GM23338 (cell line): Measurements from ENCODE around the gene VSIR. TPM values are rescaled to one million over a fixed set of nuclear protein-coding genes. Genes with fewer than 3 reads are reported as not detected.

Source experiments
- ATAC-seq: fragments of 200-7000 bp; cut with Tn5 transposase; 3 replicates; pipeline ENCODE4 v1.9.1; 2020
- DNase-seq: peaks from one replicate; pipeline ENCODE4 v3.0.0-alpha.2; 2015; ENCODE audit warnings: low spot score
- H2AFZ ChIP-seq: fragments of 200-600 bp; sonication (generic); 2 replicates; pipeline ENCODE4 v1.8.0; 2016; ENCODE audit warnings: antibody characterized with exemption, mild to moderate bottlenecking, moderate library complexity
- H3F3A ChIP-seq: fragments of 200-600 bp; sonication (generic); replicated peaks from 2 replicates; pipeline ENCODE4 v1.8.0; 2017; ENCODE audit warnings: antibody characterized with exemption, mixed run types, low read depth
- H3K27ac ChIP-seq: fragments of 200-600 bp; sonication (generic); 2 replicates; pipeline ENCODE4 v1.6.1; 2016; ENCODE audit warnings: low read depth
- H3K27me3 ChIP-seq: fragments of 200-600 bp; sonication (generic); 2 replicates; pipeline ENCODE4 v1.8.0; 2016; ENCODE audit warnings: mild to moderate bottlenecking, mixed run types, moderate library complexity; ENCODE audit not compliant: insufficient read depth
- H3K36me3 ChIP-seq: fragments of 200-600 bp; sonication (generic); 2 replicates; pipeline ENCODE4 v1.8.0; 2016; ENCODE audit warnings: mild to moderate bottlenecking; ENCODE audit not compliant: insufficient read depth
- H3K4me1 ChIP-seq: fragments of 200-600 bp; sonication (generic); 2 replicates; pipeline ENCODE4 v1.8.0; 2016; ENCODE audit warnings: mild to moderate bottlenecking, moderate library complexity; ENCODE audit not compliant: insufficient read depth
- H3K4me2 ChIP-seq: fragments of 200-600 bp; sonication (generic); 2 replicates; pipeline ENCODE4 v1.7.1; 2017; ENCODE audit warnings: mixed run types
- H3K4me3 ChIP-seq: fragments of 200-600 bp; sonication (generic); 2 replicates; pipeline ENCODE4 v1.6.1; 2016; ENCODE audit warnings: mixed run types
- H3K79me2 ChIP-seq: fragments of 200-600 bp; sonication (generic); replicated peaks from 2 replicates; pipeline ENCODE4 v1.8.0; 2017; ENCODE audit warnings: mild to moderate bottlenecking; ENCODE audit not compliant: insufficient read depth
- H3K9me2 ChIP-seq: fragments of 200-600 bp; sonication (generic); 2 replicates; pipeline ENCODE4 v1.8.0; 2017; ENCODE audit not compliant: insufficient read depth
- H4K20me1 ChIP-seq: fragments of 200-600 bp; sonication (generic); replicated peaks from 2 replicates; pipeline ENCODE4 v1.8.0; 2017; ENCODE audit warnings: mild to moderate bottlenecking; ENCODE audit not compliant: insufficient read depth
- H3K27ac Mint-ChIP-seq: 2 replicates; pipeline ENCODE4 v1.8.0; 2020; ENCODE audit warnings: inconsistent platforms, mild to moderate bottlenecking, moderate library complexity, mixed read lengths
- H3K27me3 Mint-ChIP-seq: 3 replicates; pipeline ENCODE4 v1.8.0; 2022; ENCODE audit warnings: low read depth, mild to moderate bottlenecking, moderate library complexity, mixed read lengths, inconsistent platforms; ENCODE audit not compliant: insufficient read depth, poor library complexity
- H3K36me3 Mint-ChIP-seq: 3 replicates; pipeline ENCODE4 v1.8.0; 2021; ENCODE audit warnings: low read depth, mild to moderate bottlenecking, inconsistent platforms, moderate library complexity, mixed read lengths
- H3K4me1 Mint-ChIP-seq: 3 replicates; pipeline ENCODE4 v1.8.0; 2020; ENCODE audit warnings: mild to moderate bottlenecking, inconsistent platforms, mixed read lengths
- H3K4me3 Mint-ChIP-seq: 3 replicates; pipeline ENCODE4 v1.8.0; 2021; ENCODE audit warnings: moderate library complexity, mild to moderate bottlenecking, inconsistent platforms, mixed read lengths
- H3K9me3 Mint-ChIP-seq: 3 replicates; pipeline ENCODE4 v1.8.0; 2020; ENCODE audit warnings: moderate library complexity, mild to moderate bottlenecking, inconsistent platforms, mixed read lengths
- CTCF ChIP-seq, 2 experiments: fragments of 200-600 bp in 1 of 2; sonication (generic) in 1 of 2; conservative IDR thresholded peaks; 2 replicates each; pipeline versions ENCODE4 v1.5.1 to v1.6.1; 2016 to 2017; ENCODE audit warnings: antibody characterized with exemption in 2 of 2, low read depth in 2 of 2, mild to moderate bottlenecking in 2 of 2, moderate library complexity in 1 of 2
- ETS1 ChIP-seq: IDR thresholded peaks from 2 replicates; pipeline ENCODE4 v1.6.1; 2016; ENCODE audit warnings: antibody characterized with exemption
- EZH2phosphoT487 ChIP-seq: fragments of 200-600 bp; sonication (generic); IDR thresholded peaks from one replicate; pipeline ENCODE4 v1.8.1; 2018; ENCODE audit warnings: antibody characterized with exemption; ENCODE audit not compliant: unreplicated experiment
- POLR2AphosphoS5 ChIP-seq: IDR thresholded peaks from 2 replicates; pipeline ENCODE4 v1.6.1; 2016; ENCODE audit warnings: antibody characterized with exemption, low read depth
- STAT1 ChIP-seq: IDR thresholded peaks from one replicate; pipeline ENCODE4 v1.6.1; 2016; ENCODE audit warnings: antibody characterized with exemption; ENCODE audit not compliant: unreplicated experiment
- ZNF114 ChIP-seq: fragments of 250-450 bp; sonication (Bioruptor Pico); IDR thresholded peaks from 2 replicates; pipeline ENCODE4 v1.5.0; 2020; ENCODE audit warnings: mild to moderate bottlenecking, moderate library complexity
- ZNF331 ChIP-seq: fragments of 250-450 bp; sonication (Bioruptor Pico); IDR thresholded peaks from 2 replicates; pipeline ENCODE4 v1.5.0; 2020; ENCODE audit warnings: low read depth, mild to moderate bottlenecking, moderate library complexity
- polyA plus RNA-seq: library from polyadenylated mRNA; unstranded; fragments of >200 nt; fragmentation: Nextera tagmentation; extraction: Ambion mirVana; gene quantifications from 2 replicates; pipeline ENCODE4 v1.2.1, GENCODE V29; 2016
- total RNA-seq: library from RNA; depleted of rRNA; stranded (reverse); fragments of >200 nt; shearing (Covaris generic); gene quantifications from 2 replicates; pipeline ENCODE4 v1.2.3, GENCODE V29; 2014
- TF ChIP-seq, protein P1 (sequence below): fragments of 250-450 bp; sonication (Bioruptor Pico); IDR thresholded peaks from 2 replicates; pipeline ENCODE4 v1.5.0; 2020; ENCODE audit warnings: mild to moderate bottlenecking, moderate library complexity
- TF ChIP-seq, protein P2 (sequence below): IDR thresholded peaks from one replicate; pipeline ENCODE4 v1.6.1; 2018; ENCODE audit warnings: antibody characterized with exemption; ENCODE audit not compliant: unreplicated experiment

Gene VSIR
- total and polyA plus RNA-seq, 2 experiments from 2014 or later: 0.10 to 0.74 TPM

DNA sequence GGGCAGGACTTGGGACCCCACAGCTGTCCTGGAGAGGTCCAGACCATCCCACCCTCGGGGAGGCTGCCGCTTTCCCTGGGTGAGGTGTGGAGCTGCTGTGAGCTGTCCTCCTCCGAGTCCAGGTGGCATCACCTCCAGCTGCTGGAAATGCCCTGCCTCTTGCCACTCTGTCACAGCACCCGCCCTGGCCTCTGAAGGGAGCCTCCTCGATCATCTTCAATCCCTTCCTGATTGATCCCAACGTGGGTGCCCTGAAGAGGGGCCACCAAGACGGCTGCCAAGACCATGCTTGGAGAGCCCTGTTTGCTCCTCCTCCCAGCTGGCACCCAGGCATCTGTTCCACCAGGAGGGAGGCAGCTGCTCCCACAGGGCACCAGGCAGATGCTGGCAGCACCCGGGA is 58.3 kb downstream of the VSIR start (continued):
- TF ChIP-seq ETS1: no peak
- no peak for TF ChIP-seq STAT1
- no peak for TF ChIP-seq ZNF114
- no peak for TF ChIP-seq EZH2phosphoT487

DNA sequence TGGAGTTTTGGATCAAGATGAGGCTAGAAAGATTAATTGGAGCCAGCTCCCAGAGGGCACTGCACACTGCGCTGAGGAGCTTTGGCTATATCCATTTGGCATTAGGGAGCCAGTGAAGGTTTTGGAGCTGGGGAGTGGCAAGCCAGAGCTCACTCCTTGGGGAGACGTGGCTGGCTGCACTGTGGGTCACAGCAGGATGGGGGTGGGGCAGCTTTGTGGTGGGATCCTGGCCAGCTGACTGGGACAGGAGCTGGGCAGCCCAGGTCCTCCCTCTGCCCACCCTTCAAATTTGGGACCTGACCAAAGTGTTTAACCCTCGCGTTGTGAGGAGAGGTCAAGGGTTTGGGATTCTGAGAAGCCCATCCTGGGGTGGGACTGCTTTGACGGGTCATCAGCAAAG is 58.7 kb downstream of the VSIR start:
- no peak overlapping the region for H2AFZ ChIP-seq
- no peaks in the 10 kb centered on the region for H3K9me3 Mint-ChIP-seq
- no peak overlapping the region for H3K27ac ChIP-seq

More for the DNA sequence above, 58.7 kb downstream of the VSIR start:
- peaks cover 14% of the 10 kb centered on the region for H3K4me1 Mint-ChIP-seq
- TF ChIP-seq ZNF331: no peak
- no peak for TF ChIP-seq POLR2AphosphoS5
- no peak for TF ChIP-seq ZNF114
- TF ChIP-seq, protein P1, sequence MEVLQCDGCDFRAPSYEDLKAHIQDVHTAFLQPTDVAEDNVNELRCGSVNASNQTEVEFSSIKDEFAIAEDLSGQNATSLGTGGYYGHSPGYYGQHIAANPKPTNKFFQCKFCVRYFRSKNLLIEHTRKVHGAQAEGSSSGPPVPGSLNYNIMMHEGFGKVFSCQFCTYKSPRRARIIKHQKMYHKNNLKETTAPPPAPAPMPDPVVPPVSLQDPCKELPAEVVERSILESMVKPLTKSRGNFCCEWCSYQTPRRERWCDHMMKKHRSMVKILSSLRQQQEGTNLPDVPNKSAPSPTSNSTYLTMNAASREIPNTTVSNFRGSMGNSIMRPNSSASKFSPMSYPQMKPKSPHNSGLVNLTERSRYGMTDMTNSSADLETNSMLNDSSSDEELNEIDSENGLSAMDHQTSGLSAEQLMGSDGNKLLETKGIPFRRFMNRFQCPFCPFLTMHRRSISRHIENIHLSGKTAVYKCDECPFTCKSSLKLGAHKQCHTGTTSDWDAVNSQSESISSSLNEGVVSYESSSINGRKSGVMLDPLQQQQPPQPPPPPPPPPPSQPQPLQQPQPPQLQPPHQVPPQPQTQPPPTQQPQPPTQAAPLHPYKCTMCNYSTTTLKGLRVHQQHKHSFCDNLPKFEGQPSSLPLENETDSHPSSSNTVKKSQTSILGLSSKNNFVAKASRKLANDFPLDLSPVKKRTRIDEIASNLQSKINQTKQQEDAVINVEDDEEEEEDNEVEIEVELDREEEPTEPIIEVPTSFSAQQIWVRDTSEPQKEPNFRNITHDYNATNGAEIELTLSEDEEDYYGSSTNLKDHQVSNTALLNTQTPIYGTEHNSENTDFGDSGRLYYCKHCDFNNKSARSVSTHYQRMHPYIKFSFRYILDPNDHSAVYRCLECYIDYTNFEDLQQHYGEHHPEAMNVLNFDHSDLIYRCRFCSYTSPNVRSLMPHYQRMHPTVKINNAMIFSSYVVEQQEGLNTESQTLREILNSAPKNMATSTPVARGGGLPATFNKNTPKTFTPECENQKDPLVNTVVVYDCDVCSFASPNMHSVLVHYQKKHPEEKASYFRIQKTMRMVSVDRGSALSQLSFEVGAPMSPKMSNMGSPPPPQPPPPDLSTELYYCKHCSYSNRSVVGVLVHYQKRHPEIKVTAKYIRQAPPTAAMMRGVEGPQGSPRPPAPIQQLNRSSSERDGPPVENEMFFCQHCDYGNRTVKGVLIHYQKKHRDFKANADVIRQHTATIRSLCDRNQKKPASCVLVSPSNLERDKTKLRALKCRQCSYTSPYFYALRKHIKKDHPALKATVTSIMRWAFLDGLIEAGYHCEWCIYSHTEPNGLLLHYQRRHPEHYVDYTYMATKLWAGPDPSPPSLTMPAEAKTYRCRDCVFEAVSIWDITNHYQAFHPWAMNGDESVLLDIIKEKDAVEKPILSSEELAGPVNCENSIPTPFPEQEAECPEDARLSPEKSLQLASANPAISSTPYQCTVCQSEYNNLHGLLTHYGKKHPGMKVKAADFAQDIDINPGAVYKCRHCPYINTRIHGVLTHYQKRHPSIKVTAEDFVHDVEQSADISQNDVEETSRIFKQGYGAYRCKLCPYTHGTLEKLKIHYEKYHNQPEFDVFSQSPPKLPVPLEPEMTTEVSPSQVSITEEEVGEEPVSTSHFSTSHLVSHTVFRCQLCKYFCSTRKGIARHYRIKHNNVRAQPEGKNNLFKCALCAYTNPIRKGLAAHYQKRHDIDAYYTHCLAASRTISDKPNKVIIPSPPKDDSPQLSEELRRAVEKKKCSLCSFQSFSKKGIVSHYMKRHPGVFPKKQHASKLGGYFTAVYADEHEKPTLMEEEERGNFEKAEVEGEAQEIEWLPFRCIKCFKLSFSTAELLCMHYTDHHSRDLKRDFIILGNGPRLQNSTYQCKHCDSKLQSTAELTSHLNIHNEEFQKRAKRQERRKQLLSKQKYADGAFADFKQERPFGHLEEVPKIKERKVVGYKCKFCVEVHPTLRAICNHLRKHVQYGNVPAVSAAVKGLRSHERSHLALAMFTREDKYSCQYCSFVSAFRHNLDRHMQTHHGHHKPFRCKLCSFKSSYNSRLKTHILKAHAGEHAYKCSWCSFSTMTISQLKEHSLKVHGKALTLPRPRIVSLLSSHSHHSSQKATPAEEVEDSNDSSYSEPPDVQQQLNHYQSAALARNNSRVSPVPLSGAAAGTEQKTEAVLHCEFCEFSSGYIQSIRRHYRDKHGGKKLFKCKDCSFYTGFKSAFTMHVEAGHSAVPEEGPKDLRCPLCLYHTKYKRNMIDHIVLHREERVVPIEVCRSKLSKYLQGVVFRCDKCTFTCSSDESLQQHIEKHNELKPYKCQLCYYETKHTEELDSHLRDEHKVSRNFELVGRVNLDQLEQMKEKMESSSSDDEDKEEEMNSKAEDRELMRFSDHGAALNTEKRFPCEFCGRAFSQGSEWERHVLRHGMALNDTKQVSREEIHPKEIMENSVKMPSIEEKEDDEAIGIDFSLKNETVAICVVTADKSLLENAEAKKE: no peak
- TF ChIP-seq ETS1: no peak
- TF ChIP-seq, protein P2, sequence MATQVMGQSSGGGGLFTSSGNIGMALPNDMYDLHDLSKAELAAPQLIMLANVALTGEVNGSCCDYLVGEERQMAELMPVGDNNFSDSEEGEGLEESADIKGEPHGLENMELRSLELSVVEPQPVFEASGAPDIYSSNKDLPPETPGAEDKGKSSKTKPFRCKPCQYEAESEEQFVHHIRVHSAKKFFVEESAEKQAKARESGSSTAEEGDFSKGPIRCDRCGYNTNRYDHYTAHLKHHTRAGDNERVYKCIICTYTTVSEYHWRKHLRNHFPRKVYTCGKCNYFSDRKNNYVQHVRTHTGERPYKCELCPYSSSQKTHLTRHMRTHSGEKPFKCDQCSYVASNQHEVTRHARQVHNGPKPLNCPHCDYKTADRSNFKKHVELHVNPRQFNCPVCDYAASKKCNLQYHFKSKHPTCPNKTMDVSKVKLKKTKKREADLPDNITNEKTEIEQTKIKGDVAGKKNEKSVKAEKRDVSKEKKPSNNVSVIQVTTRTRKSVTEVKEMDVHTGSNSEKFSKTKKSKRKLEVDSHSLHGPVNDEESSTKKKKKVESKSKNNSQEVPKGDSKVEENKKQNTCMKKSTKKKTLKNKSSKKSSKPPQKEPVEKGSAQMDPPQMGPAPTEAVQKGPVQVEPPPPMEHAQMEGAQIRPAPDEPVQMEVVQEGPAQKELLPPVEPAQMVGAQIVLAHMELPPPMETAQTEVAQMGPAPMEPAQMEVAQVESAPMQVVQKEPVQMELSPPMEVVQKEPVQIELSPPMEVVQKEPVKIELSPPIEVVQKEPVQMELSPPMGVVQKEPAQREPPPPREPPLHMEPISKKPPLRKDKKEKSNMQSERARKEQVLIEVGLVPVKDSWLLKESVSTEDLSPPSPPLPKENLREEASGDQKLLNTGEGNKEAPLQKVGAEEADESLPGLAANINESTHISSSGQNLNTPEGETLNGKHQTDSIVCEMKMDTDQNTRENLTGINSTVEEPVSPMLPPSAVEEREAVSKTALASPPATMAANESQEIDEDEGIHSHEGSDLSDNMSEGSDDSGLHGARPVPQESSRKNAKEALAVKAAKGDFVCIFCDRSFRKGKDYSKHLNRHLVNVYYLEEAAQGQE: no peak
- TF ChIP-seq CTCF (conservative IDR thresholded peaks at IDR 0.05; ENCODE audit: low read depth in 2 of 2): no peak
- H3K4me3 Mint-ChIP-seq: no peak overlapping the region
- Histone ChIP-seq H4K20me1 (no peaks in the 10 kb centered on the region), H3K27me3 (no peaks in the 10 kb centered on the region), H3K4me3 (no peak overlapping the region), H3K4me1 (peaks cover 8% of the 10 kb centered on the region), H3K79me2 (no peaks in the 10 kb centered on the region), H3K9me2 (no peaks in the 10 kb centered on the region), H3F3A (no peaks in the 10 kb centered on the region), H3K36me3 (no peaks in the 10 kb centered on the region), H3K4me2 (no peak overlapping the region)
- peaks cover 21% of the 10 kb centered on the region for H3K27me3 Mint-ChIP-seq
- no peak for ATAC-seq
- no peak for DNase-seq
- H3K36me3 Mint-ChIP-seq: no peaks in the 10 kb centered on the region
- no peak overlapping the region for H3K27ac Mint-ChIP-seq
